GM12875 (cell line): ENCODE data around the gene KRTAP5-4.

Source experiments
- H3K4me3 ChIP-seq: one replicate; pipeline ENCODE4 v1.5.1; 2011; ENCODE audit warnings: low read depth, low read length, control low read depth
- TF ChIP-seq, protein P1 (sequence below): IDR thresholded peaks from 2 replicates; pipeline ENCODE4 v1.5.1; 2011; ENCODE audit warnings: low read depth, mild to moderate bottlenecking, control low read depth, inconsistent platforms, low read length, moderate library complexity, borderline replicate concordance; ENCODE audit not compliant: insufficient read depth

The KRTAP5-4 gene

DNA sequence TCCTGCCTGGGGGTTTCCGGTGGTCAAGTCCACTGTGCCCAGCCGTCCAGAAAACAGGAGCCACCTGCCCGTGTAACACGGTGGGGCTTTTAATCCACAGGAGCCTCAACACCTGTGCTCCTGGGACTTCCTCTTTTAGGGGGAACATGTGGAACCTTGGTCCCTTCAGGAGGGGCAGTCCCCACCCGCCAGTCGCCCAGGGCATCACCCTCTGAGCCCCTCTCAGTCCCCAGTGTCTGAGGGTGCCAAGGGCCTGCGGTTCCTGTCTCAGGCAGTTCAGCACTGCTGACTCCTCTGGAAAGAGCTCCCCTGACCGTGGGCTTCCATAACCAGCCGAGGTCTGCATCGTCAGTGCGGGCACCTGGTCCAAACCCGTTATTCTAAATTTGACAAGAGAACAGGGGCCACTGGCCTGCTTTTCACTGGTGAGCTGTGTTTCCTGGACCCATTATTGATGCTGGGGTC is 23.5 kb upstream of the KRTAP5-4 start:
- TF ChIP-seq, protein P1, sequence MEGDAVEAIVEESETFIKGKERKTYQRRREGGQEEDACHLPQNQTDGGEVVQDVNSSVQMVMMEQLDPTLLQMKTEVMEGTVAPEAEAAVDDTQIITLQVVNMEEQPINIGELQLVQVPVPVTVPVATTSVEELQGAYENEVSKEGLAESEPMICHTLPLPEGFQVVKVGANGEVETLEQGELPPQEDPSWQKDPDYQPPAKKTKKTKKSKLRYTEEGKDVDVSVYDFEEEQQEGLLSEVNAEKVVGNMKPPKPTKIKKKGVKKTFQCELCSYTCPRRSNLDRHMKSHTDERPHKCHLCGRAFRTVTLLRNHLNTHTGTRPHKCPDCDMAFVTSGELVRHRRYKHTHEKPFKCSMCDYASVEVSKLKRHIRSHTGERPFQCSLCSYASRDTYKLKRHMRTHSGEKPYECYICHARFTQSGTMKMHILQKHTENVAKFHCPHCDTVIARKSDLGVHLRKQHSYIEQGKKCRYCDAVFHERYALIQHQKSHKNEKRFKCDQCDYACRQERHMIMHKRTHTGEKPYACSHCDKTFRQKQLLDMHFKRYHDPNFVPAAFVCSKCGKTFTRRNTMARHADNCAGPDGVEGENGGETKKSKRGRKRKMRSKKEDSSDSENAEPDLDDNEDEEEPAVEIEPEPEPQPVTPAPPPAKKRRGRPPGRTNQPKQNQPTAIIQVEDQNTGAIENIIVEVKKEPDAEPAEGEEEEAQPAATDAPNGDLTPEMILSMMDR = no peak
- H3K4me3 ChIP-seq = no peak overlapping the region

DNA sequence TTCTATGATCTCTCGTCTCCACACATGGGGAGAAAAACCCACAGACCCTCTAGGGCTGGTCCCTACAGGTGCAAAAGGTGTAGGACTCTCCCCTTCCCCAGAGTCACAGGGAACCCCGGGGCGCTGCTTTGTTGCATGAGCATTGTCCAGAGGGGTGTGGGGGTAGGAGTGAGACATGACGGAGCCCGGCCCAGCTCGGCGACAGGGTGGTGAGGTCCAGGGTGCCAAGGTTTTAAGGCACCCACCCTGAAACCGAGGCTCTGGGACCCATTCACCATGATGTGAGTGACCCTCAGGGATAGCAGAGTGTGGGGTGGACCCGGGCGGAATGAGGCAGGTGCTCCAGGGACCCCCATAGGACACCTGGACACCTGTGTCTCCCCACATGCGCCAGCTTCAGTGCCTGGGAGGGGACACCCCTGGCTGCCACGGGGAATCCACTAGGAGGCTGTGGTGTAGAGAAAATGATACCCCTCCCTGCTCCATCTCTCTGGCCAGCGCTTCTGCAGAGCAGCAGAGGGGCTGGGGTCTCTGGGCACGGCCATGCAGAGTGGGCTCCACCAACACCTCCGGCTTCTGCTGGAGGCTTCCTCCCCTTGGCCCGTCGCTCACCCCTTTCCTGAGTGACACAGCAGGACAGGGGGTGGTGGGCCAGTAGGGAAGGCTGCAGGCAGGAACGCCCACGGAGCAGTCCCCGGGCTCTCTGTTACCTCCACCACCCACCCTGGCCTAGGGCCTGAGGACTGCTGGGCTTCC is 22.8 kb upstream of the KRTAP5-4 start:
- TF ChIP-seq, protein P1 = no peak

GRCh38 chr11:1643146-1643690 is 21.3 kb upstream of the KRTAP5-4 start:
- H3K4me3 ChIP-seq = no peak overlapping the region
- TF ChIP-seq, protein P1 = no peak

More for the DNA sequence above, 22.8 kb upstream of the KRTAP5-4 start:
- H3K4me3 ChIP-seq = no peak overlapping the region

GRCh38 chr11:1642288-1643145 is 20.6 kb upstream of the KRTAP5-4 start:
- H3K4me3 ChIP-seq = no peak overlapping the region
- TF ChIP-seq, protein P1 = no peak

- TF ChIP-seq, protein P1 = no peak
- H3K4me3 ChIP-seq = no peak overlapping the region
Observed at GRCh38 chr11:1641096-1641495, 19.2 kb upstream of the KRTAP5-4 start.

DNA sequence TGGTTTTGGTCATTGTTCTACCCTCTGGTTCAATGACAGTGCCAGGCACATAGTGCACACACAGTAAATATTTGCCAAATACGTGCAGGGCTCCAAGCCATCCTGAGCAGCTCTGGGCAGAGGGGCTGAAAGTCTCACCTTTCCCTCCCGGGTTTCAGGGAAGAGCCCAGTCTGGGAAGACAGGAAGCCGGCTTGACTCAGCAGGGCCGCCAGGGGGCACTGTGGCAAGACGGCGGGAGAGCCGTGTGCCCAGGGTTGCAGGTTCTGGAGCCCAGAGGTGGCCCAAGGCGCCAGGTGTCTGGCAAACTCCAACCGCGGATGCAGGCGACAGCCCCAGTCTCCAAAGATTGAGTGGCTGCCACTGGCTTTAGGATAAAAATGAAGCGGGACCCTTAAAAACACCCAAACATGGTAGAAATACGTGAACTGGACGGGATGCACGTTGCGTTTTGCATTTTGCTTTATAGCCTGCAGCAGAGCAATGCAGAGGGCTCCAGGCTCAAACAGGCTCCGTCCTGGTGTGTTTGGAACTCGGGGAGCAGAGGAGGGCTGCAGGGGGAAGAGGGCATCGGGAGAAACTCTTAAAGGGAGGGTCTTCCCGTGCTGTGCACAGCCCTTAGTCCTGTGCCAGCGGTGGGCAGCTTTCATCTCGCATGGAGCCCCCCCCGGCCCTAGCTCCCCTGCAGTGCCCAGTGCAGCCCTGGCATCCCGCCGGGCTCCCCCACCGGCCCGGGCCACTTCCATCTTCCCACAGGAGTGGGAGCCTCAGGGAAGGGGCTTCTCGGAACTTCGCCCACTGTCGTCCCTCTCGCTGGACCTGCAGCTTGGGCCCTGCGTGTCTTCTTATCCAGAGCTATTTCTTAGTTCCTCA is 18.4 kb upstream of the KRTAP5-4 start:
- H3K4me3 ChIP-seq = no peak overlapping the region

More for the DNA sequence above, 18.4 kb upstream of the KRTAP5-4 start:
- TF ChIP-seq, protein P1 = peak; percentile 89
